Ovary (tissue), 9 donors: ENCODE data around the gene HOXC12. TPM values are rescaled to one million over a fixed set of nuclear protein-coding genes. Genes with fewer than 3 reads are reported as not detected.

Experiments used
- DNase-seq, 5 donors: peaks; one replicate each; pipeline ENCODE4 v3.0.0-alpha.2; 2019 to 2020
- H3K27ac ChIP-seq, 2 donors: fragments of 200-600 bp; one replicate each; pipeline versions ENCODE4 v1.5.1 to v1.8.0; 2019 to 2022
- H3K27me3 ChIP-seq: fragments of 200-600 bp; one replicate; pipeline ENCODE4 v1.8.0; 2022
- H3K36me3 ChIP-seq: fragments of 200-600 bp; sonication (generic); one replicate; pipeline ENCODE4 v1.5.1; 2019
- H3K4me1 ChIP-seq: one replicate; pipeline ENCODE4 v1.8.1; 2013; ENCODE audit warnings: mild to moderate bottlenecking, moderate library complexity; ENCODE audit not compliant: insufficient read depth
- H3K4me3 ChIP-seq: fragments of 200-600 bp; sonication (generic); one replicate; pipeline ENCODE4 v1.5.1; 2017
- H3K9me3 ChIP-seq, 2 donors: fragments of 200-600 bp in 1 of 2; sonication (generic) in 1 of 2; one replicate each; pipeline versions ENCODE4 v1.5.1 to v1.8.1; 2013 to 2019; ENCODE audit warnings: mild to moderate bottlenecking in 1 of 2, moderate library complexity in 1 of 2
- CTCF ChIP-seq, 3 donors: fragments of 450-650 bp in 2 of 3; fragments of 200-600 bp in 1 of 3; IDR thresholded peaks; one replicate each; pipeline versions ENCODE4 v1.5.1 to v1.8.0; 2016 to 2022; ENCODE audit warnings: antibody characterized with exemption in 3 of 3, mild to moderate bottlenecking in 1 of 3
- EP300 ChIP-seq: sonication (generic); formaldehyde crosslinking; IDR thresholded peaks from one replicate; pipeline ENCODE4 v1.6.1; 2017; ENCODE audit warnings: antibody characterized with exemption
- POLR2A ChIP-seq: fragments of 450-650 bp; IDR thresholded peaks from one replicate; pipeline ENCODE4 v1.6.1; 2017; ENCODE audit warnings: antibody characterized with exemption, mild to moderate bottlenecking, moderate library complexity
- WGBS, 3 donors: extraction: QIAGEN DNeasy Blood & Tissue Kit in 1 of 3; methylation state at CpG; one replicate each; pipeline versions ENCODE4 v1.1.5 to v1.1.7; 2013 to 2017; 5-methylcytosine and 5-hydroxymethylcytosine counted together
- intact Hi-C, 4 donors: fragments of 100-400 bp; cut with DNase I; formaldehyde crosslinking; loops; one replicate each; pipeline versions ENCODE4 v1.11.0 to v1.15.1; 2022 to 2023
- polyA plus RNA-seq, 2 donors: library from polyadenylated mRNA; stranded (reverse); fragments of 200-250 nt in 1 of 2; fragments of 350-450 nt in 1 of 2; fragmentation: Illumina TruSeq in 1 of 2; extraction: RNeasy Lipid Tissue Mini Kit (QIAGEN cat#74804) in 1 of 2; gene quantifications; one replicate each; pipeline ENCODE4 v1.2.3, GENCODE V29; 2013 to 2014
- total RNA-seq, 7 donors: library from RNA; depleted of rRNA in 2 of 7; stranded (reverse); fragments of >200 nt in 2 of 7; fragmentation: NEBNext Ultra II Directional in 3 of 7; extraction: Animal tissue kit (Norgen Biotek cat#: 25700) in 3 of 7; gene quantifications; one replicate each; pipeline versions ENCODE4 v1.1.0 to v1.2.4, GENCODE V29; 2016 to 2023
- donor health status: DM: no; HTN: no; CAD: no; lungs with moderate emphysema.
- donor health status: DM: no; HTN: no; CAD: no.
- donor health status: Bipolar disorder and iron deficiency.
- donor health status: DM: yes; HTN: yes; CAD: no.
- donor health status: DM: no; HTN: no; CAD: no.
- donor health status: DM: yes; HTN: yes; CAD: no.

HOXC12 gene
- total and polyA plus RNA-seq, 9 donors, result not detected

GRCh38 chr12:53937099-53937498 lies 17.6 kb upstream of the HOXC12 start:
- peaks cover 14% of the 10 kb centered on the region for H3K27me3 ChIP-seq
- no peak for TF ChIP-seq CTCF (IDR thresholded peaks at IDR 0.05)
- TF ChIP-seq POLR2A, result no peak
- TF ChIP-seq EP300, result no peak
- no peak for DNase-seq
- 12 to 16% (median 12%) methylated on average over 12 of the region's 12 CpGs for WGBS, 3 donors
- H3K9me3 ChIP-seq, result no peaks in the 10 kb centered on the region
- H3K4me3 ChIP-seq, result no peak overlapping the region
- no peaks in the 10 kb centered on the region for H3K4me1 ChIP-seq
- intact Hi-C loops, result no loop called here
- H3K36me3 ChIP-seq, result no peaks in the 10 kb centered on the region
- no peak overlapping the region for H3K27ac ChIP-seq

GRCh38 chr12:53937596-53938325 lies 16.9 kb upstream of the HOXC12 start:
- no peak for DNase-seq
- no peak overlapping the region for H3K27ac ChIP-seq
- no peaks in the 10 kb centered on the region for H3K4me1 ChIP-seq
- WGBS, 3 donors, result 14 to 18% (median 15%) methylated on average over 23 of the region's 23 CpGs
- intact Hi-C loops, result no loop called here
- H3K4me3 ChIP-seq, result no peak overlapping the region
- H3K36me3 ChIP-seq, result no peaks in the 10 kb centered on the region
- TF ChIP-seq EP300 (no peak), POLR2A (no peak), CTCF (IDR thresholded peaks at IDR 0.05) (no peak)
- H3K9me3 ChIP-seq, result no peaks in the 10 kb centered on the region
- H3K27me3 ChIP-seq, result peaks cover 14% of the 10 kb centered on the region

GRCh38 chr12:53938326-53939140 lies 16.2 kb upstream of the HOXC12 start, which contains the start of gene HOXC13:
TSS of gene HOXC13 (plus strand) at chr12:53938831. CDS start at chr12:53938907, 76 bp downstream.
- peak in 4 of 5 donors; percentile 41 to 72 (median 58) for DNase-seq
- H3K27me3 ChIP-seq, result peaks cover 14% of the 10 kb centered on the region
- WGBS, 3 donors, result 2 to 4% (median 2%) methylated on average over 34 to 56 of the region's 56 CpGs
- H3K36me3 ChIP-seq, result no peaks in the 10 kb centered on the region
- intact Hi-C loops, result no loop called here
- TF ChIP-seq POLR2A (no peak), CTCF (IDR thresholded peaks at IDR 0.05) (no peak), EP300 (no peak)
- H3K27ac ChIP-seq, result no peak within 1 kb of the TSS
- H3K4me1 ChIP-seq, result no peaks in the 10 kb centered on the region
- H3K4me3 ChIP-seq, result no peak within 1 kb of the TSS
- H3K9me3 ChIP-seq, result no peaks in the 10 kb centered on the region

GRCh38 chr12:53939141-53940108 lies 15.3 kb upstream of the HOXC12 start:
- 2 to 3% (median 2%) methylated on average over 33 to 91 of the region's 91 CpGs for WGBS, 3 donors
- peaks cover 14% of the 10 kb centered on the region for H3K27me3 ChIP-seq
- no peaks in the 10 kb centered on the region for H3K4me1 ChIP-seq
- TF ChIP-seq EP300, result no peak
- TF ChIP-seq CTCF (IDR thresholded peaks at IDR 0.05), result no peak
- TF ChIP-seq POLR2A, result no peak
- H3K36me3 ChIP-seq, result no peaks in the 10 kb centered on the region
- no peak for DNase-seq
- no peak overlapping the region for H3K4me3 ChIP-seq
- H3K27ac ChIP-seq, result no peak overlapping the region
- intact Hi-C loops, result no loop called here
- H3K9me3 ChIP-seq, result no peaks in the 10 kb centered on the region
